ENCODE results near the gene C6orf163.

GRCh38 chr6:87395431-87395830, 50.8 kb downstream of the C6orf163 start:
- TF ChIP-seq POLR2AphosphoS5 (IDR thresholded peaks at IDR 0.05; ENCODE audit: borderline replicate concordance, low read depth, low read length) (no peak), EZH2 (IDR thresholded peaks at IDR 0.05) (no peak), FOXP2 (optimal IDR thresholded peaks at IDR 0.05; ENCODE audit: control extremely low read depth, extremely low read length, insufficient read depth) (no peak)
